ENCODE measurements around the gene PIAS2.

- TF ChIP-seq MAX (IDR thresholded peaks at IDR 0.05) (no peak), CTCF (IDR thresholded peaks at IDR 0.05; ENCODE audit: low read depth, low read length, missing input control) (no peak), RAD21 (IDR thresholded peaks at IDR 0.05) (no peak), SP1 (IDR thresholded peaks at IDR 0.05) (no peak), ATF3 (IDR thresholded peaks at IDR 0.05) (no peak)
These were observed 6.5 kb downstream of the PIAS2 start for GRCh38 chr18:46910856-46911255.

Data from liver (tissue), 3 donors.